Measurements from ENCODE around the gene ARL8A.

DNA sequence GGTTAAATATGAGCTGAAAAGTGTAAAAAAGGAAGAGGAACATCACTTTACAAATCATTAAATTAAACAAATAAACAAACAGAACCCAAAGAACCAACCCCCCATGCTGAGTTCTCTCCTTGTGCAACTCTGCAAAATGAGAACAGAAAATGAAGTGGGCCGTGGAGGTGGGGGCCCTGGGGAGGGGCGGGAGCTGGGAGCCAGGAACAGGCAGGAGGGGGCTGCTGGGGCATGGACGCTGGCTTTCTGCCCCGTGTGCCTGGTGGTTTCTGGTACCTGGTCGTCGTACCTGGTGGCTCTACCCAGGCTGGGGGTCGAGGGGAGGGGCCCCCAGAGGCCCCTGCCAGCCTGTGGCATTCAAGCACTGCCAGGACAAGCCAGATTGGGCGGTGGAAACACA is 11.0 kb downstream of the ARL8A start:
- TF ChIP-seq EZH2 (IDR thresholded peaks at IDR 0.05; ENCODE audit: insufficient read depth, poor library complexity, severe bottlenecking) (no peak), EZH2phosphoT487 (IDR thresholded peaks at IDR 0.05; ENCODE audit: insufficient read depth, low read depth) (no peak)
